HEK293T (cell line): ENCODE measurements around the gene SEMA4D.

Source experiments
- CTCF ChIA-PET: fragments of 350-600 bp; formaldehyde crosslinking; extraction: SDS; loops from one replicate; lab custom pipeline; 2021; ENCODE audit warnings: antibody characterized with exemption, inconsistent platforms; lab: Yijun Ruan, JAX
- POLR2A ChIA-PET: fragments of 350-600 bp; formaldehyde crosslinking; extraction: SDS; loops from one replicate; lab custom pipeline; 2020; ENCODE audit warnings: antibody characterized with exemption, inconsistent platforms; lab: Yijun Ruan, JAX
- DNase-seq: peaks from one replicate; pipeline ENCODE4 v3.0.0; 2012; ENCODE audit warnings: mixed read lengths; ENCODE audit errors: extremely low spot score
- ARNT ChIP-seq: fragments of 450-650 bp; IDR thresholded peaks from 2 replicates; pipeline ENCODE4 v1.6.1; 2017; ENCODE audit warnings: mild to moderate bottlenecking
- BHLHE40 ChIP-seq: fragments of 450-650 bp; IDR thresholded peaks from 2 replicates; pipeline ENCODE4 v1.6.1; 2016; ENCODE audit warnings: mild to moderate bottlenecking, moderate library complexity, borderline replicate concordance
- CTBP1 ChIP-seq: fragments of 450-650 bp; IDR thresholded peaks from 2 replicates; pipeline ENCODE4 v1.6.1; 2016; ENCODE audit warnings: borderline replicate concordance
- ELF4 ChIP-seq: fragments of 450-650 bp; IDR thresholded peaks from 2 replicates; pipeline ENCODE4 v1.6.1; 2017; ENCODE audit warnings: antibody characterized with exemption
- FOXA1 ChIP-seq: fragments of 450-650 bp; IDR thresholded peaks from 2 replicates; pipeline ENCODE4 v1.6.1; 2016; ENCODE audit warnings: mild to moderate bottlenecking
- FOXK2 ChIP-seq: fragments of 450-650 bp; IDR thresholded peaks from 2 replicates; pipeline ENCODE4 v1.6.1; 2016; ENCODE audit warnings: mild to moderate bottlenecking
- FOXM1 ChIP-seq: fragments of 450-650 bp; IDR thresholded peaks from 2 replicates; pipeline ENCODE4 v1.6.1; 2017; ENCODE audit warnings: mild to moderate bottlenecking, borderline replicate concordance
- HDGF ChIP-seq: fragments of 450-650 bp; IDR thresholded peaks from 2 replicates; pipeline ENCODE4 v1.6.1; 2017; ENCODE audit warnings: antibody characterized with exemption, borderline replicate concordance
- L3MBTL2 ChIP-seq: fragments of 450-650 bp; conservative IDR thresholded peaks from 2 replicates; pipeline ENCODE4 v1.6.1; 2016; ENCODE audit warnings: mild to moderate bottlenecking
- LEF1 ChIP-seq: fragments of 450-650 bp; IDR thresholded peaks from 2 replicates; pipeline ENCODE4 v1.6.1; 2017; ENCODE audit warnings: mild to moderate bottlenecking, borderline replicate concordance
- NFRKB ChIP-seq: fragments of 450-650 bp; IDR thresholded peaks from 2 replicates; pipeline ENCODE4 v1.6.1; 2016; ENCODE audit warnings: mild to moderate bottlenecking, moderate library complexity
- SP1 ChIP-seq: fragments of 450-650 bp; IDR thresholded peaks from 2 replicates; pipeline ENCODE4 v1.6.1; 2017
- SUZ12 ChIP-seq: fragments of 450-650 bp; IDR thresholded peaks from 2 replicates; pipeline ENCODE4 v1.6.1; 2016; ENCODE audit warnings: mild to moderate bottlenecking
- TARDBP ChIP-seq: fragments of 450-650 bp; IDR thresholded peaks from 2 replicates; pipeline ENCODE4 v1.6.1; 2016
- ZNF384 ChIP-seq: fragments of 450-650 bp; IDR thresholded peaks from 2 replicates; pipeline ENCODE4 v1.6.1; 2016
- TF ChIP-seq, protein P1 (sequence below): fragments of 450-650 bp; IDR thresholded peaks from 2 replicates; pipeline ENCODE4 v1.6.1; 2016

Gene SEMA4D

DNA sequence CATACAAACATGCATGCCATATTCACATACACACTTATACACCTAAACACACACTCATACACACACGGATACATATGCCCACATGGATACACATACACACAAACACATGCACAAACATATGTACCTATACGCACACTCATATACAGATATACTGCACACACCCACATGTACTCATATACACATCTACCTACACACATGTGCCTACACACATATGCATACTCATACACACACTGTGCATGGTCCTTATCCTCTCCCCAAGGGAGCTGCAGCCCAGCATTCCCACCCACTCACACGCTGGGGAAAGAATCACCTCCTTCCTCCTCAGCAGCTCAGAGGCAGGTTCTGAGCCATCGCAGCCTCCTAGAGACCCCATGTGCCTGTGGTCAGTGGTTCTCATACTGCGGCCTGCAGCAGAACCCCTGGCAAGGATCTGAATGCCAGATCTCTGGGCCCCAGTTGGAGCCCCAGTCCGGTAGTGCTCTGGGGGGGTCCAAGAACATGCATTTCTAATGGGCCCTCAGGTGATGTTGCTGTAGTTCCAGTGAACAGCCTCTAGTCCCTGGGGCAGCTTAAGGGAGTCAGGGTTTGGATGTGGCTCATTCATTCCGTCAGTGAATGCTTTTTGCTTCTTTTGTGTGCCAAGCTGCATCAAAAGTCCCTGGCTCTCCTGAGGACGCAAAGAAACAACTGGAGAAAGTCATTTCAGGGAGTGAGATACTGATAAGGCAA is 39.0 kb downstream of the SEMA4D start:
- DNase-seq: no peak
- ChIA-PET POLR2A (no interaction called here), CTCF (no interaction called here)
- TF ChIP-seq SP1 (no peak), FOXM1 (no peak), L3MBTL2 (no peak), HDGF (no peak), NFRKB (no peak), CTBP1 (no peak), ELF4 (no peak), FOXA1 (no peak), BHLHE40 (no peak), TARDBP (no peak), ARNT (no peak), SUZ12 (no peak), FOXK2 (no peak)
- TF ChIP-seq, protein P1, sequence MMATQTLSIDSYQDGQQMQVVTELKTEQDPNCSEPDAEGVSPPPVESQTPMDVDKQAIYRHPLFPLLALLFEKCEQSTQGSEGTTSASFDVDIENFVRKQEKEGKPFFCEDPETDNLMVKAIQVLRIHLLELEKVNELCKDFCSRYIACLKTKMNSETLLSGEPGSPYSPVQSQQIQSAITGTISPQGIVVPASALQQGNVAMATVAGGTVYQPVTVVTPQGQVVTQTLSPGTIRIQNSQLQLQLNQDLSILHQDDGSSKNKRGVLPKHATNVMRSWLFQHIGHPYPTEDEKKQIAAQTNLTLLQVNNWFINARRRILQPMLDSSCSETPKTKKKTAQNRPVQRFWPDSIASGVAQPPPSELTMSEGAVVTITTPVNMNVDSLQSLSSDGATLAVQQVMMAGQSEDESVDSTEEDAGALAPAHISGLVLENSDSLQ: no peak

DNA sequence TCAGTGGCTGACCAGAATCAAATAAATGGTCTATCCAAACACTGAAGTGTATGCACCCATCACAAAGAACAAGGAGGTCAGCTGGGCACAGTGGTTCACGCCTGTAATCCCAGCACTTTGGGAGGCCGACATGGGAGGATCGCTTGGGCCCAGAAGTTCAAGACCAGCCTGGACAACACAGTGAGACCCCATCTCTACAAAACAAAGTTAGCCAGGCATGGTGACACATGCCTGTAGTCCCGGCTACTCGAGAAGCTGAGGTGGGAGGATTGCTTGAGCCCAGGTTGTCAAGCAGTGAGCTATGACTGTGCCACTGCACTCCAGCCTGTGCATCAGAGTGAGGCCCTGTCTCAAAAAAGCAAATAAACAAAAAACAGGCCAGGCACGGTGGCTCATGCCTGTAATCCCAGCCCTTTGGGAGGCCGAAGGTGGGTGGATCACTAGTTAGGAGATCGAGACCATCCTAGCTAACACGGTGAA is 40.5 kb downstream of the SEMA4D start:
- CTCF ChIA-PET: no interaction called here
- DNase-seq: no peak
- POLR2A ChIA-PET: no interaction called here
- no peak for TF ChIP-seq NFRKB
- no peak for TF ChIP-seq FOXA1
- no peak for TF ChIP-seq SUZ12
- no peak for TF ChIP-seq FOXK2
- no peak for TF ChIP-seq ARNT
- no peak for TF ChIP-seq CTBP1
- TF ChIP-seq FOXM1: no peak
- no peak for TF ChIP-seq ZNF384
- TF ChIP-seq, protein P1: no peak
- no peak for TF ChIP-seq SP1

DNA sequence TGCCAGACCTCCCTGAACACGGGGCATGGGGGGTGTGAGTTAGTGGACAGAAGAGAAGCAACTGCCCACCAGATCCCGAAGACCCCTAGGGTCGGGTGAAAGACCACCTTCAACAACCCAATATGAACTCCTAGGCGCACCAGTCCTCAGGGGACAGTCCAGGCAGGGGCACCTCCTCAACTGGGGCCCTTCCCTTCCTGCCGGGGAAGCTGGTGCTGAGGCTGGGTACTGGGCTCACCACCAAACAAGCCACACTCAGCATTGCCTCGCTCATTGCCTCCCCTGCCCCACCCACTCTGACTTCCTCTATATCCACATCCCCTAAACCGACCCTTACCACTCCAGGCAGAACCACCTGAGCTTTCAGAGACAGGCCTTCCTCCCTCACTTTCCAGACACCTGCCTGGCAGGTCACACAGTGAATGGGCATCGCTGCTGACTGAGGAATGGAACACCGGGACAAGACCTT is 42.5 kb downstream of the SEMA4D start:
- ChIA-PET CTCF (no interaction called here), POLR2A (no interaction called here)
- TF ChIP-seq ARNT (no peak), NFRKB (no peak), TARDBP (no peak), LEF1 (no peak), SUZ12 (no peak), ZNF384 (no peak), L3MBTL2 (no peak), FOXM1 (no peak)
- TF ChIP-seq, protein P1: no peak
- no peak for DNase-seq

DNA sequence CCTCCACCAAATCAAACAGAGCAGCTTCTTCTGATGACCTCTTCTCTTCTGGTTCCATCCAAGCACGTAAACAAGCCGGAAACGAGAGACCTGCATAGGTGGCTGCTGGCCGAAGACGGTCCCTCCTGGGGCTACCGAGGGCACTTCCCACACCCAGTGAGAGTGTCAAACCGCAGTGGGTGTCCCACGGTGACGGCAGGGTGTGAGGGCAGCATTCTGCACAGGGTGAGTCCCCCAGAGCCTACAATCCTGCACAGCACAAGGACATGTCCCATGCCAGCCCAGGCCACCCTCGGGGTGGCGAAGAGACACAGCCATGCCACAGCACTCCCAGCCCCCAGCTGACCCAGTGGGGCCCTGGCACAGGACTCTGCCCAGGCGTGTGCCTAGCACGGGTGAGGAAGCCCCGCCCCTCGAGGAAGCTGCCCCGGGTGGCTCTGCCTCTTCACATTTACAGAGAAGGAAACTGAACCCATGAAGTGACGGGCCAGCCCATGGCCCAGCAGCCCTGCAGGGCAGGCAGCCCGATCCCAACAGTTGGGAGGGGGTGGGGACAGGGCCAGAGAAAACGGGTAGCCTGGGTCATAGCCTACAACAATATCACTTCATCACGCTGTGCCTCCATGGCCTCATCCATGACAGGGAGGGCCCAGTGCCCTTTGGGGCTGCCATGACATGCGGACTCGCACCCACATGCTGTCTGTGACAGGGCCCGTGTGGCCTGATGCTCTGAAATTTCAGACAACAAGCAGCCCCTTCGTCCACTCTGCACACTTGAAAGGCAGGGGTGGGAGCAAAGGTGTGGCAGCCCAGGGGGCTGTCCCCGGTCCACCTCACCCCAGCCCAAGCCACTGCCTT is 43.2 kb downstream of the SEMA4D start:
- ChIA-PET POLR2A (no interaction called here), CTCF (no interaction called here)
- DNase-seq: no peak
- TF ChIP-seq FOXK2 (no peak), LEF1 (no peak), FOXA1 (no peak), ZNF384 (no peak), ELF4 (no peak), SUZ12 (no peak), FOXM1 (no peak), L3MBTL2 (no peak), SP1 (no peak), NFRKB (no peak)
- TF ChIP-seq, protein P1: no peak

DNA sequence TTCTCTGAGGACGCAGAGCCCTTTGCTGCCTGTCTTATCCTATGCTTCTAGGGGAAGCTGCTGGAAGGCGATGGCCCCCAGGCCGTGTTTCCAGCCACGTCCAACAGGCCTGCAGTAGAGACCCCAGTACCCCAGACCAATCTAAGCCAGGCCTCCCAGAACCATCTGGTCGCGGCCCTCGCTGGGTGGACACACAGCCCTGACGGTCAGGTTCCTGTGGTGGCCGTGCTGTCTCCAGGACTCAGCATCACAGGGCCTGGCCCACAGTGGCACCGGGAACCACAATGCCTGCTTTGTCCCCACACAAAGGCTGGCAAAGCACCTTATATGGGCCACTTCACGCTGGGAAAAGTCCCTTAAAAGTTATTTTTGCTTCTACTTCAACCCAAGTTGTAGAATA is 44.5 kb downstream of the SEMA4D start:
- ChIA-PET POLR2A (no interaction called here), CTCF (no interaction called here)
- DNase-seq: no peak
- TF ChIP-seq ZNF384: no peak
